Stimulated activated CD4-positive, alpha-beta T cell treated with anti-CD3 and anti-CD28 coated beads, Interleukin-1b, Interleukin-23, amount 100 ng/mL, for 48 hours (primary cell): ENCODE measurements around the gene SERPINB1.
A peak's percentile ranks its signal among the peaks of the same experiment; 100 is the strongest.
"Not testable (repeated sequence)": the region's sequence is repeated elsewhere in the genome, so short reads cannot be mapped to it uniquely, and the experiment has no call there.

Source experiments
- DNase-seq: peaks from one replicate; pipeline ENCODE4 v3.0.0-alpha.2; 2020

The SERPINB1 gene

GRCh38 chr6:2865694-2866151 is 24.1 kb upstream of the SERPINB1 start:
- no peak for DNase-seq

- no peak for DNase-seq
Measured at GRCh38 chr6:2865270-2865669, 23.6 kb upstream of the SERPINB1 start.

GRCh38 chr6:2863901-2864300 is 22.2 kb upstream of the SERPINB1 start:
- DNase-seq = no peak

- DNase-seq = peak; percentile 81
Measured at GRCh38 chr6:2862712-2863181, 21.1 kb upstream of the SERPINB1 start.

GRCh38 chr6:2861822-2862164 is 20.1 kb upstream of the SERPINB1 start:
- no peak for DNase-seq

- DNase-seq = peak; percentile 50
Measured at GRCh38 chr6:2861060-2861821, 19.6 kb upstream of the SERPINB1 start.

GRCh38 chr6:2860706-2861059 is 19.0 kb upstream of the SERPINB1 start:
- not testable (repeated sequence) for DNase-seq

- not testable (repeated sequence) for DNase-seq
Measured at GRCh38 chr6:2859798-2860705, 18.4 kb upstream of the SERPINB1 start.

- no peak for DNase-seq
Measured at GRCh38 chr6:2859185-2859700, 17.6 kb upstream of the SERPINB1 start.

GRCh38 chr6:2857580-2858337 is 16.1 kb upstream of the SERPINB1 start:
- peak; percentile 90 for DNase-seq

- no peak for DNase-seq
Measured at GRCh38 chr6:2857185-2857579, 15.5 kb upstream of the SERPINB1 start.

GRCh38 chr6:2855061-2855519 is 13.4 kb upstream of the SERPINB1 start:
- no peak for DNase-seq

GRCh38 chr6:2854396-2854982 is 12.8 kb upstream of the SERPINB1 start:
- DNase-seq = no peak

- peak; percentile 93 for DNase-seq
Measured at GRCh38 chr6:2853769-2854395, 12.2 kb upstream of the SERPINB1 start.

- not testable (repeated sequence) for DNase-seq
Measured at GRCh38 chr6:2853378-2853768, 11.7 kb upstream of the SERPINB1 start.

- DNase-seq = no peak
Measured at GRCh38 chr6:2852921-2853322, 11.3 kb upstream of the SERPINB1 start.

GRCh38 chr6:2852514-2852855 is 10.8 kb upstream of the SERPINB1 start:
- no peak for DNase-seq

- DNase-seq = no peak
Measured at GRCh38 chr6:2851727-2852513, 10.3 kb upstream of the SERPINB1 start.

GRCh38 chr6:2850538-2851113 is 9.0 kb upstream of the SERPINB1 start:
- DNase-seq = no peak

GRCh38 chr6:2848851-2849250 is 7.2 kb upstream of the SERPINB1 start:
- DNase-seq = peak; percentile 81

GRCh38 chr6:2845880-2846208 is 4.2 kb upstream of the SERPINB1 start:
- no peak for DNase-seq
